K562 (cell line): ENCODE results near the gene KSR2. TPM values are rescaled to one million over a fixed set of nuclear protein-coding genes. Genes with fewer than 3 reads are reported as not detected.

Experiments
- ATAC-seq: fragments of 200-7000 bp; cut with Tn5 transposase; 3 replicates; pipeline ENCODE4 v1.9.1; 2020; ENCODE audit warnings: moderate library complexity
- BruUV-seq: library from RNA; stranded (reverse); fragments of 400-500 nt; replicated peaks from 2 replicates; lab custom pipeline; 2021; lab: Mats Ljungman, UMichigan
- CTCF ChIA-PET: fragments of 300-600 bp; formaldehyde crosslinking; extraction: SDS; loops from one replicate; lab custom pipeline; 2021; ENCODE audit warnings: low intra/inter-chr PET ratio; lab: Yijun Ruan, JAX
- POLR2A ChIA-PET: fragments of 300-600, 350-650 bp; sonication (Branson Sonifier 250); formaldehyde crosslinking; extraction: SDS; loops from one replicate; lab custom pipeline; 2021; ENCODE audit warnings: antibody characterized with exemption, inconsistent platforms; lab: Yijun Ruan, JAX
- DNase-seq, 4 experiments: peaks; one replicate each; pipeline versions ENCODE4 v3.0.0 to v3.0.0-alpha.2; 2011 to 2018; ENCODE audit warnings: low spot score in 3 of 4, mixed read lengths in 3 of 4; ENCODE audit errors: extremely low read depth in 1 of 4
- FAIRE-seq: peaks from 2 replicates; lab custom pipeline; 2011; peaks lifted over from hg19 to GRCh38; lab: Jason Lieb, UNC
- H2AFZ ChIP-seq: 2 replicates; pipeline ENCODE4 v1.6.0; 2011; ENCODE audit warnings: low read depth, low read length, control low read depth, inconsistent platforms
- H3K27ac ChIP-seq: fragments of 200-600 bp; 3 replicates; pipeline ENCODE4 v1.8.0; 2011; ENCODE audit warnings: low read depth, mild to moderate bottlenecking, control low read depth, inconsistent platforms, low read length, moderate library complexity, mixed read lengths; ENCODE audit errors: extremely low read depth
- H3K27me3 ChIP-seq, 2 experiments: fragments of 300-600 bp in 1 of 2; 2 replicates in 1 of 2; 3 replicates in 1 of 2; pipeline versions ENCODE4 v1.6.0 to v1.8.0; 2011; ENCODE audit warnings: inconsistent platforms in 2 of 2, low read length in 2 of 2, mild to moderate bottlenecking in 1 of 2, mixed read lengths in 1 of 2, moderate library complexity in 1 of 2; ENCODE audit not compliant: control insufficient read depth in 2 of 2, insufficient read depth in 2 of 2
- H3K36me3 ChIP-seq: fragments of 300-600 bp; 3 replicates; pipeline ENCODE4 v1.8.0; 2011; ENCODE audit warnings: mild to moderate bottlenecking, low read length, inconsistent platforms; ENCODE audit not compliant: control insufficient read depth, insufficient read depth
- H3K4me1 ChIP-seq, 2 experiments: fragments of 200-600 bp in 1 of 2; replicated peaks in 1 of 2; 2 replicates in 1 of 2; 3 replicates in 1 of 2; pipeline versions ENCODE4 v1.5.1 to v1.8.0; 2011; ENCODE audit warnings: inconsistent platforms in 2 of 2, low read length in 2 of 2, mild to moderate bottlenecking in 1 of 2, mixed read lengths in 1 of 2, moderate library complexity in 1 of 2; ENCODE audit not compliant: control insufficient read depth in 2 of 2, insufficient read depth in 2 of 2
- H3K4me2 ChIP-seq: 2 replicates; pipeline ENCODE4 v1.6.1; 2011; ENCODE audit warnings: low read length, control low read depth, inconsistent platforms, mixed read lengths; ENCODE audit not compliant: insufficient read depth
- H3K4me3 ChIP-seq: fragments of 200-600 bp; sonication (generic), shearing (Covaris generic); 2 replicates; pipeline ENCODE4 v1.5.1; 2016; ENCODE audit warnings: control low read depth, inconsistent platforms
- H3K79me2 ChIP-seq: fragments of 200-600 bp; 3 replicates; pipeline ENCODE4 v1.8.0; 2011; ENCODE audit warnings: low read length, inconsistent platforms; ENCODE audit not compliant: control insufficient read depth, insufficient read depth
- H3K9ac ChIP-seq, 2 experiments: 2 replicates each; pipeline versions ENCODE4 v1.6.0 to v1.6.1; 2011; ENCODE audit warnings: low read depth in 2 of 2, low read length in 2 of 2, control low read depth in 1 of 2, inconsistent platforms in 1 of 2, mild to moderate bottlenecking in 1 of 2, mixed read lengths in 1 of 2; ENCODE audit not compliant: insufficient read depth in 1 of 2
- H3K9me1 ChIP-seq: one replicate; pipeline ENCODE4 v1.6.0; 2011; ENCODE audit warnings: inconsistent platforms, mild to moderate bottlenecking, low read length, moderate library complexity; ENCODE audit not compliant: control insufficient read depth, insufficient read depth
- H3K9me3 ChIP-seq: replicated peaks from 2 replicates; pipeline ENCODE4 v1.5.1; 2011; ENCODE audit warnings: low read depth, low read length, inconsistent platforms; ENCODE audit not compliant: control insufficient read depth, insufficient read depth
- H4K20me1 ChIP-seq: replicated peaks from 2 replicates; pipeline ENCODE4 v1.6.1; 2011; ENCODE audit warnings: low read length, inconsistent platforms, mixed read lengths; ENCODE audit not compliant: control insufficient read depth, insufficient read depth
- ELF2 ChIP-seq: fragments of 250-450 bp; sonication (Bioruptor Pico); IDR thresholded peaks from 2 replicates; pipeline ENCODE4 v1.5.0; 2021; ENCODE audit warnings: mild to moderate bottlenecking
- HDAC1 ChIP-seq, 2 experiments: fragments of 450-650 bp; IDR thresholded peaks; 2 replicates each; pipeline ENCODE4 v1.6.1; 2016 to 2017; ENCODE audit warnings: inconsistent platforms in 1 of 2, mild to moderate bottlenecking in 1 of 2, moderate library complexity in 1 of 2
- KLF6 ChIP-seq: fragments of 250-450 bp; sonication (Bioruptor Pico); IDR thresholded peaks from 2 replicates; pipeline ENCODE4 v1.4.0; 2020; ENCODE audit warnings: mild to moderate bottlenecking, moderate library complexity, borderline replicate concordance
- NFATC3 ChIP-seq: fragments of 450-650 bp; IDR thresholded peaks from 2 replicates; pipeline ENCODE4 v1.6.1; 2017; ENCODE audit warnings: mild to moderate bottlenecking
- SMC3 ChIP-seq: conservative IDR thresholded peaks from 2 replicates; pipeline ENCODE4 v1.6.1; 2011; ENCODE audit warnings: low read depth, low read length, improper control_type of control experiment; ENCODE audit not compliant: insufficient read depth
- ZNF507 ChIP-seq: conservative IDR thresholded peaks from 2 replicates; pipeline ENCODE4 v1.6.1; 2017; ENCODE audit warnings: missing genetic modification characterization, missing compliant biosample characterization
- WGBS: fragments of 100-300 bp; shearing (Covaris generic); methylation state at CpG from one replicate; pipeline ENCODE4 v1.1.6; 2016; ENCODE audit warnings: low coverage, mixed read lengths; ENCODE audit not compliant: insufficient coverage; ENCODE audit errors: missing lambda C conversion rate; 5-methylcytosine and 5-hydroxymethylcytosine counted together
- in situ Hi-C: fragments of 300-500 bp; cut with MboI; formaldehyde crosslinking; loops from 4 replicates; pipeline ENCODE4 v1.15.0; 2018; ENCODE audit warnings: inconsistent platforms, mixed read lengths
- intact Hi-C: fragments of 100-400 bp; cut with micrococcal nuclease; formaldehyde crosslinking; loops from 2 replicates; pipeline ENCODE4 v1.14.2; 2022
- polyA plus RNA-seq, 8 experiments: library from polyadenylated mRNA; depleted of rRNA in 4 of 8; stranded (reverse) in 5 of 8; unstranded in 3 of 8; fragments of >200 nt; fragmentation: Nextera tagmentation in 2 of 8; fragmentation: Illumina TruSeq in 1 of 8; extraction: Ambion mirVana in 2 of 8; extraction: Trizol in 1 of 8; gene quantifications; 2 replicates each; pipeline versions ENCODE4 v1.2.1 to v1.2.3, GENCODE V29; 2011 to 2014; ENCODE audit warnings: inconsistent platforms in 1 of 8, missing spikeins in 1 of 8
- total RNA-seq, 7 experiments: library from RNA; depleted of rRNA in 6 of 7; stranded (reverse); fragments of >200 nt in 6 of 7; fragmentation: Illumina TruSeq in 2 of 7; extraction: Trizol in 2 of 7; gene quantifications; 2 replicates each; pipeline versions ENCODE4 v1.2.1 to v1.2.3, GENCODE V29; 2011 to 2021; ENCODE audit warnings: low replicate concordance in 1 of 7

The KSR2 gene
- total and polyA plus RNA-seq, 9 of the 15 experiments (the other 6 are each of a cell fraction or from before 2014, with no cell fraction given), result not detected

GRCh38 chr12:117835156-117835555 lies 133.6 kb downstream of the KSR2 start:
- intact Hi-C loops (loop anchor here (5.0 to 10.0 kb wide), 3 partner anchors 240 to 623 kb away; no protein-coding TSS in a partner anchor), in situ Hi-C loops (loop anchor here (10.0 kb wide), 1 partner anchor 620 kb away; no protein-coding TSS in a partner anchor)
- H3K79me2 ChIP-seq, result no peaks in the 10 kb centered on the region
- DNase-seq (no peak), ATAC-seq (no peak), FAIRE-seq (no peak)
- no peaks in the 10 kb centered on the region for H3K9me3 ChIP-seq
- POLR2A ChIA-PET, result interaction anchor here (0.6 kb wide), 1 partner anchor 1820 kb away, joined by 3 read pairs; no protein-coding TSS in a partner anchor
- H3K4me3 ChIP-seq, result no peak overlapping the region
- CTCF ChIA-PET, result no interaction called here
- no peak overlapping the region for H3K27ac ChIP-seq
- H2AFZ ChIP-seq, result no peak overlapping the region
- no peak overlapping the region for H3K9ac ChIP-seq
- no peak overlapping the region for H3K4me2 ChIP-seq
- H3K4me1 ChIP-seq, result no peaks in the 10 kb centered on the region
- H3K9me1 ChIP-seq, result no peaks in the 10 kb centered on the region
- H4K20me1 ChIP-seq, result peaks cover 11% of the 10 kb centered on the region; the same call in 1 of the 2 replicates
- peaks cover 0 to 15% of the 10 kb centered on the region in 2 experiments; a peak in 2 of 5 replicates for H3K27me3 ChIP-seq
- WGBS, result 0% methylated on average over 7 of the region's 7 CpGs
- TF ChIP-seq HDAC1 (IDR thresholded peaks at IDR 0.05) (no peak), ELF2 (CRISPR knock-in tag) (no peak), SMC3 (no peak), ZNF507 (no peak), NFATC3 (no peak), KLF6 (CRISPR knock-in tag) (no peak)
- BruUV-seq, result no TSS peak
- H3K36me3 ChIP-seq, result no peaks in the 10 kb centered on the region
